Type B pancreatic cell (in vitro differentiated cells): Measurements from ENCODE around the gene RPTOR. TPM values are rescaled to one million over a fixed set of nuclear protein-coding genes. Genes with fewer than 3 reads are reported as not detected.

Experiments
- DNase-seq: peaks from one replicate; pipeline ENCODE4 v3.0.0; 2021; ENCODE audit warnings: mixed read lengths; ENCODE audit not compliant: unreplicated experiment; ENCODE audit errors: extremely low spot score
- H3K27ac Mint-ChIP-seq: 2 replicates; pipeline ENCODE4 v1.8.0; 2021; ENCODE audit warnings: mild to moderate bottlenecking, mixed read lengths
- H3K27me3 Mint-ChIP-seq: 2 replicates; pipeline ENCODE4 v1.8.0; 2021; ENCODE audit warnings: mixed read lengths
- H3K36me3 Mint-ChIP-seq: 2 replicates; pipeline ENCODE4 v1.8.0; 2021; ENCODE audit warnings: mixed read lengths
- H3K4me1 Mint-ChIP-seq: one replicate; pipeline ENCODE4 v1.8.0; 2021; ENCODE audit warnings: mixed read lengths; ENCODE audit not compliant: unreplicated experiment
- H3K4me3 Mint-ChIP-seq: 2 replicates; pipeline ENCODE4 v1.8.0; 2021; ENCODE audit warnings: mild to moderate bottlenecking, mixed read lengths
- H3K9me3 Mint-ChIP-seq: 2 replicates; pipeline ENCODE4 v1.8.0; 2021; ENCODE audit warnings: mixed read lengths
- CTCF ChIP-seq: fragments of 200-600 bp; sonication (generic); conservative IDR thresholded peaks from 2 replicates; pipeline ENCODE4 v1.5.0; 2021; ENCODE audit warnings: antibody characterized with exemption, mild to moderate bottlenecking
- total RNA-seq: library from RNA; stranded (reverse); gene quantifications from 2 replicates; pipeline ENCODE4 v1.2.1, GENCODE V29; 2021; ENCODE audit warnings: low replicate concordance

Gene RPTOR
- total RNA-seq, 1 donor from 2014 or later = 39.8 TPM

- no peak overlapping the region for H3K27ac Mint-ChIP-seq
- no peaks in the 10 kb centered on the region for H3K27me3 Mint-ChIP-seq
- H3K4me1 Mint-ChIP-seq = peaks cover 30% of the 10 kb centered on the region
Observed at GRCh38 chr17:80639658-80640057, 95.0 kb downstream of the RPTOR start.

GRCh38 chr17:80640366-80641084 lies 95.9 kb downstream of the RPTOR start:
- no peaks in the 10 kb centered on the region for H3K27me3 Mint-ChIP-seq
- no peak for DNase-seq
- H3K9me3 Mint-ChIP-seq = no peaks in the 10 kb centered on the region
- no peak overlapping the region for H3K4me3 Mint-ChIP-seq
- no peak for TF ChIP-seq CTCF
- peaks cover 30% of the 10 kb centered on the region for H3K4me1 Mint-ChIP-seq
- peaks cover 18% of the 10 kb centered on the region for H3K36me3 Mint-ChIP-seq
- H3K27ac Mint-ChIP-seq = no peak overlapping the region

More at GRCh38 chr17:80639658-80640057, 95.0 kb downstream of the RPTOR start:
- no peak overlapping the region for H3K4me3 Mint-ChIP-seq
- no peak for TF ChIP-seq CTCF
- H3K9me3 Mint-ChIP-seq = no peaks in the 10 kb centered on the region
- DNase-seq = no peak
- peaks cover 16% of the 10 kb centered on the region for H3K36me3 Mint-ChIP-seq

- DNase-seq = no peak
- H3K4me3 Mint-ChIP-seq = no peak overlapping the region
- no peak for TF ChIP-seq CTCF
- H3K4me1 Mint-ChIP-seq = peaks cover 12% of the 10 kb centered on the region
- H3K27me3 Mint-ChIP-seq = no peaks in the 10 kb centered on the region
- H3K27ac Mint-ChIP-seq = no peak overlapping the region
- H3K36me3 Mint-ChIP-seq = peaks cover 13% of the 10 kb centered on the region
- no peaks in the 10 kb centered on the region for H3K9me3 Mint-ChIP-seq
Observed at GRCh38 chr17:80643326-80644099, 98.9 kb downstream of the RPTOR start.

GRCh38 chr17:80644536-80644935 lies 99.9 kb downstream of the RPTOR start:
- no peak for DNase-seq
- H3K27me3 Mint-ChIP-seq = no peaks in the 10 kb centered on the region
- TF ChIP-seq CTCF = no peak
- no peaks in the 10 kb centered on the region for H3K9me3 Mint-ChIP-seq
- H3K36me3 Mint-ChIP-seq = peaks cover 13% of the 10 kb centered on the region
- no peak overlapping the region for H3K4me3 Mint-ChIP-seq
- no peak overlapping the region for H3K27ac Mint-ChIP-seq
- H3K4me1 Mint-ChIP-seq = peaks cover 10% of the 10 kb centered on the region

- peaks cover 15% of the 10 kb centered on the region for H3K4me1 Mint-ChIP-seq
- no peak for DNase-seq
- peaks cover 17% of the 10 kb centered on the region for H3K36me3 Mint-ChIP-seq
- TF ChIP-seq CTCF = no peak
- no peak overlapping the region for H3K27ac Mint-ChIP-seq
- no peak overlapping the region for H3K4me3 Mint-ChIP-seq
- H3K9me3 Mint-ChIP-seq = peaks cover 1% of the 10 kb centered on the region
- no peaks in the 10 kb centered on the region for H3K27me3 Mint-ChIP-seq
Observed at GRCh38 chr17:80645706-80646325, 101.2 kb downstream of the RPTOR start.
